Uterus (tissue), 4 donors: ENCODE data around the gene NWD2. TPM values are rescaled to one million over a fixed set of nuclear protein-coding genes. Genes with fewer than 3 reads are reported as not detected.

Source experiments
- DNase-seq, 2 donors: peaks; one replicate each; pipeline ENCODE4 v3.0.0-alpha.2; 2019 to 2020
- H3K27ac ChIP-seq, 2 donors: fragments of 200-600 bp; sonication (generic); 1 replicate in 1 of 2; 2 replicates in 1 of 2; pipeline ENCODE4 v1.5.1; 2016 to 2018
- H3K27me3 ChIP-seq, 2 donors: fragments of 200-600 bp; sonication (generic); one replicate each; pipeline ENCODE4 v1.5.1; 2018 to 2019; ENCODE audit warnings: control low read depth in 1 of 2
- H3K36me3 ChIP-seq, 2 donors: fragments of 200-600 bp; sonication (generic); one replicate each; pipeline ENCODE4 v1.5.1; 2019; ENCODE audit warnings: control low read depth in 1 of 2
- H3K4me1 ChIP-seq, 2 donors: fragments of 200-600 bp; sonication (generic); one replicate each; pipeline ENCODE4 v1.5.1; 2018 to 2019; ENCODE audit warnings: control low read depth in 1 of 2
- H3K4me3 ChIP-seq, 2 donors: fragments of 200-600 bp; sonication (generic); 1 replicate in 1 of 2; 2 replicates in 1 of 2; pipeline ENCODE4 v1.5.1; 2018 to 2019; ENCODE audit warnings: mild to moderate bottlenecking in 1 of 2
- H3K9me3 ChIP-seq, 2 donors: fragments of 200-600 bp; sonication (generic); one replicate each; pipeline ENCODE4 v1.5.1; 2019; ENCODE audit warnings: control low read depth in 1 of 2
- POLR2A ChIP-seq, 2 donors: fragments of 450-650 bp; IDR thresholded peaks; one replicate each; pipeline ENCODE4 v1.6.1; 2016; ENCODE audit warnings: antibody characterized with exemption in 2 of 2, mild to moderate bottlenecking in 1 of 2, moderate library complexity in 1 of 2
- intact Hi-C: fragments of 100-400 bp; cut with DNase I; formaldehyde crosslinking; loops from one replicate; pipeline ENCODE4 v1.15.1; 2023; ENCODE audit warnings: low total_unique reads
- total RNA-seq, 4 donors: library from RNA; depleted of rRNA in 3 of 4; stranded (reverse); fragments of >200 nt in 3 of 4; gene quantifications; one replicate each; pipeline versions ENCODE4 v1.1.0 to v1.2.4, GENCODE V29; 2014 to 2023
- TF ChIP-seq, protein P1 (sequence below), 4 experiments: fragments of 200-600 bp in 2 of 4; fragments of 450-650 bp in 2 of 4; sonication (generic) in 2 of 4; IDR thresholded peaks; one replicate each; pipeline ENCODE4 v1.5.1; 2016 to 2019; ENCODE audit warnings: antibody characterized with exemption in 4 of 4, mild to moderate bottlenecking in 2 of 4, moderate library complexity in 1 of 4
- donor health status: DM: yes; HTN: yes; CAD: no.

Gene NWD2
- total RNA-seq, 4 donors from 2014 or later, result 0.14 TPM; not detected in 3

DNA sequence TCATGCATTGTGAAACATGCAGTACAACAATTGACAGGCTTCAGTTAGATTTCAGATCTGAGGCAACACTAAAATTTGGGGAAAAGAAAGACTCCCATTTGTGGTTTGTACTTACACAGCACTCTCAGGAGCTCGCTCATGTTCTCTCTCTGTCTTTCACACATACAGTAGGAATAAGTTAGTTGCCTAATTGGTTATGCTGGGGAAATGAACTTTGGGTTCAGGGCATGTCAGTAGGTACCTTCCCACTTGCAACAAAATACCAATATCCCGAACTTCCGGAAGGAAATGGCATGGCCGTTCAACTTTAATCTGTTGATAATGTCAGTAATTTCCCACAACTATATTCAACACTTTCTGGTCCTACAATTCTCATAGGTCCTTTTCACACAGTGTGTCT lies 223.3 kb downstream of the NWD2 start:
- H3K4me1 ChIP-seq, result no peaks in the 10 kb centered on the region
- intact Hi-C loops, result no loop called here
- TF ChIP-seq, protein P1, sequence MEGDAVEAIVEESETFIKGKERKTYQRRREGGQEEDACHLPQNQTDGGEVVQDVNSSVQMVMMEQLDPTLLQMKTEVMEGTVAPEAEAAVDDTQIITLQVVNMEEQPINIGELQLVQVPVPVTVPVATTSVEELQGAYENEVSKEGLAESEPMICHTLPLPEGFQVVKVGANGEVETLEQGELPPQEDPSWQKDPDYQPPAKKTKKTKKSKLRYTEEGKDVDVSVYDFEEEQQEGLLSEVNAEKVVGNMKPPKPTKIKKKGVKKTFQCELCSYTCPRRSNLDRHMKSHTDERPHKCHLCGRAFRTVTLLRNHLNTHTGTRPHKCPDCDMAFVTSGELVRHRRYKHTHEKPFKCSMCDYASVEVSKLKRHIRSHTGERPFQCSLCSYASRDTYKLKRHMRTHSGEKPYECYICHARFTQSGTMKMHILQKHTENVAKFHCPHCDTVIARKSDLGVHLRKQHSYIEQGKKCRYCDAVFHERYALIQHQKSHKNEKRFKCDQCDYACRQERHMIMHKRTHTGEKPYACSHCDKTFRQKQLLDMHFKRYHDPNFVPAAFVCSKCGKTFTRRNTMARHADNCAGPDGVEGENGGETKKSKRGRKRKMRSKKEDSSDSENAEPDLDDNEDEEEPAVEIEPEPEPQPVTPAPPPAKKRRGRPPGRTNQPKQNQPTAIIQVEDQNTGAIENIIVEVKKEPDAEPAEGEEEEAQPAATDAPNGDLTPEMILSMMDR (IDR thresholded peaks at IDR 0.05), result no peak
- no peak for TF ChIP-seq POLR2A (IDR thresholded peaks at IDR 0.05)

DNA sequence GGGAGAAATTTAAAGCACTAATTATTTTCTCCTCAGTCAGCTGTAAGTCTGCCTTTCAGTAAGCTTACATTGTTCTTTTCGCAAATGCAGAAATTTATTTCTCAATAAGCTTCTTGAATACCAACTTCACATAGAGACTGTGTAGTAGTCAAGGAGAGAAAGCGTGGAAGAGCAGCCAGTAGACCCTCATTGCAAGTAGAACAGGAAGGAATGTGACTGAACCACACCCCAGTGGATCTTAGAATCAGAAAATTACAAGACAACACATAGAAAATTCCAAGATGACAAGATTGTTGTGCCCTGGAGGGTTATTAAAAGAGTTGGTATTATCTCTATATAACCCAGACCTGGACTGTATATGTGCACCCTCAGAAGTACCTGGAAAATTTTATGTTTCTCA lies 224.7 kb downstream of the NWD2 start:
- no peak for DNase-seq
- TF ChIP-seq, protein P1 (IDR thresholded peaks at IDR 0.05), result no peak
- TF ChIP-seq POLR2A (IDR thresholded peaks at IDR 0.05), result no peak
- intact Hi-C loops, result no loop called here
- H3K4me3 ChIP-seq, result no peak overlapping the region
- no peaks in the 10 kb centered on the region for H3K9me3 ChIP-seq
- H3K27me3 ChIP-seq, result no peaks in the 10 kb centered on the region
- H3K36me3 ChIP-seq, result no peaks in the 10 kb centered on the region
- no peak overlapping the region for H3K27ac ChIP-seq
- H3K4me1 ChIP-seq, result no peaks in the 10 kb centered on the region

More for the DNA sequence above, 223.3 kb downstream of the NWD2 start:
- Histone ChIP-seq H3K4me3 (no peak overlapping the region), H3K9me3 (no peaks in the 10 kb centered on the region), H3K27me3 (no peaks in the 10 kb centered on the region), H3K27ac (no peak overlapping the region), H3K36me3 (no peaks in the 10 kb centered on the region)
- no peak for DNase-seq

DNA sequence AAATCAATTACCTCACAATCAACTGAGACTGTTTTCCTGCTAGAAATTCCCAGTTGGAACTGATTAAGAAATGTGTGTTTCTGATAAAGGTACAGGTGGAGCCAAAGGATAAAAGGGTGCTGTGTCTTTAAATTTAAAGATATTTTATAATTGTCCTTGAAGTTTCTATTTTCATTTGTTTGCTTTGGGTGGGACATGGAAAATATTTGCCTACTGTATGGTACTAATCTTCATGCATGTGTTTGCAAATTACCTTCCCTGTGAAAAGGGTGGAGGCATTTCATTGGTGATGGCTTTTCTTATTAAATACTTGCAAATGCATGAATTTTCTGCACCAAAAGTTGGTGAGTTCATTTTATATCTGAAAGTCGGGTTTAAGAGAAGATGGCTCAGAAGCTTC lies 225.7 kb downstream of the NWD2 start:
- no peaks in the 10 kb centered on the region for H3K4me1 ChIP-seq
- no peak for TF ChIP-seq POLR2A (IDR thresholded peaks at IDR 0.05)
- TF ChIP-seq, protein P1 (IDR thresholded peaks at IDR 0.05), result no peak
- intact Hi-C loops, result no loop called here

GRCh38 chr4:37471093-37471492 lies 226.6 kb downstream of the NWD2 start:
- intact Hi-C loops, result no loop called here
- H3K9me3 ChIP-seq, result no peaks in the 10 kb centered on the region
- no peak overlapping the region for H3K27ac ChIP-seq
- H3K4me3 ChIP-seq, result no peak overlapping the region
- H3K4me1 ChIP-seq, result no peaks in the 10 kb centered on the region
- H3K36me3 ChIP-seq, result no peaks in the 10 kb centered on the region
- TF ChIP-seq POLR2A (IDR thresholded peaks at IDR 0.05), result no peak
- TF ChIP-seq, protein P1 (IDR thresholded peaks at IDR 0.05), result no peak
- no peaks in the 10 kb centered on the region for H3K27me3 ChIP-seq
- no peak for DNase-seq

More for the DNA sequence above, 225.7 kb downstream of the NWD2 start:
- Histone ChIP-seq H3K4me3 (no peak overlapping the region), H3K36me3 (no peaks in the 10 kb centered on the region), H3K27me3 (no peaks in the 10 kb centered on the region), H3K9me3 (no peaks in the 10 kb centered on the region), H3K27ac (no peak overlapping the region)
- no peak for DNase-seq

DNA sequence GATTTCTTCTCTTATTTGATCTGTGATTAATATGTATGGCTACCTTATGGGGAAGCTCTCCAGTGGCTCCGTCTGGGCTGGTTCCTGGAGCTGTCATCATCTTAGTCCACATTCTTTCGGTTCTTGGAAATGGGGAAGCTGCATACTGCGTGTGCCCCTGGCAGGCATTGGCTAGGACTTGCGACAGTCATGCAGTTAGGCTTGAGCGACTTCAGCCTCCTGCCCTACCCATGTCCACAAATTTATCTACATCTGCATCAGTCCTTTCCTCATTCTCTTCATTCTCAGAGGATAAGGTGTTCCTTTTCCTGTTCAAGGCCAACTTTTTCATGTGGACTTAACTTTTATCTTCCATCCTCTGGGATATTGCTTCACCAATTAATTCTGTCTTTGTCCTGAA lies 227.4 kb downstream of the NWD2 start:
- H3K4me3 ChIP-seq, result no peak overlapping the region
- H3K27me3 ChIP-seq, result no peaks in the 10 kb centered on the region
- H3K36me3 ChIP-seq, result no peaks in the 10 kb centered on the region
- TF ChIP-seq POLR2A (IDR thresholded peaks at IDR 0.05), result no peak
- TF ChIP-seq, protein P1 (IDR thresholded peaks at IDR 0.05), result no peak
- intact Hi-C loops, result no loop called here
- H3K27ac ChIP-seq, result no peak overlapping the region
- no peaks in the 10 kb centered on the region for H3K9me3 ChIP-seq
- DNase-seq, result no peak
- no peaks in the 10 kb centered on the region for H3K4me1 ChIP-seq
